ENCODE measurements around the gene MTG2. TPM values are rescaled to one million over a fixed set of nuclear protein-coding genes. Genes with fewer than 3 reads are reported as not detected.

Gene MTG2
- total RNA-seq, 1 donor from 2014 or later, result 20.2 TPM

- H3K4me1 Mint-ChIP-seq (ENCODE audit: unreplicated experiment), result peaks cover 5% of the 10 kb centered on the region
- no peak overlapping the region for H3K27ac Mint-ChIP-seq (ENCODE audit: unreplicated experiment)
- peaks cover 5% of the 10 kb centered on the region for H3K27me3 Mint-ChIP-seq (ENCODE audit: unreplicated experiment)
- peaks cover 7% of the 10 kb centered on the region for H3K36me3 Mint-ChIP-seq (ENCODE audit: low read depth, unreplicated experiment)
- no peak overlapping the region for H3K4me3 Mint-ChIP-seq (ENCODE audit: unreplicated experiment)
- DNase-seq (ENCODE audit: low spot score), result no peak
- H3K9me3 Mint-ChIP-seq (ENCODE audit: unreplicated experiment), result no peaks in the 10 kb centered on the region
- no peak for TF ChIP-seq CTCF (IDR thresholded peaks at IDR 0.05; ENCODE audit: unreplicated experiment)
These were observed 22.0 kb upstream of the MTG2 start for GRCh38 chr20:62160876-62161275.

GRCh38 chr20:62161347-62161746 lies 21.5 kb upstream of the MTG2 start:
- no peak for DNase-seq (ENCODE audit: low spot score)

GRCh38 chr20:62162765-62163484 lies 19.9 kb upstream of the MTG2 start:
- H3K4me3 Mint-ChIP-seq (ENCODE audit: unreplicated experiment), result no peak overlapping the region
- H3K27ac Mint-ChIP-seq (ENCODE audit: unreplicated experiment), result no peak overlapping the region
- no peak for DNase-seq (ENCODE audit: low spot score)
- H3K27me3 Mint-ChIP-seq (ENCODE audit: unreplicated experiment), result peaks cover 5% of the 10 kb centered on the region
- TF ChIP-seq CTCF (IDR thresholded peaks at IDR 0.05; ENCODE audit: unreplicated experiment), result no peak
- no peaks in the 10 kb centered on the region for H3K9me3 Mint-ChIP-seq (ENCODE audit: unreplicated experiment)
- no peaks in the 10 kb centered on the region for H3K4me1 Mint-ChIP-seq (ENCODE audit: unreplicated experiment)
- peaks cover 10% of the 10 kb centered on the region for H3K36me3 Mint-ChIP-seq (ENCODE audit: low read depth, unreplicated experiment)

More at GRCh38 chr20:62161347-62161746, 21.5 kb upstream of the MTG2 start:
- Mint-ChIP-seq H3K27ac (ENCODE audit: unreplicated experiment) (no peak overlapping the region), H3K4me3 (ENCODE audit: unreplicated experiment) (no peak overlapping the region), H3K36me3 (ENCODE audit: low read depth, unreplicated experiment) (peaks cover 9% of the 10 kb centered on the region), H3K27me3 (ENCODE audit: unreplicated experiment) (peaks cover 5% of the 10 kb centered on the region), H3K4me1 (ENCODE audit: unreplicated experiment) (no peaks in the 10 kb centered on the region), H3K9me3 (ENCODE audit: unreplicated experiment) (no peaks in the 10 kb centered on the region)
- no peak for TF ChIP-seq CTCF (IDR thresholded peaks at IDR 0.05; ENCODE audit: unreplicated experiment)

- no peak for TF ChIP-seq CTCF (IDR thresholded peaks at IDR 0.05; ENCODE audit: unreplicated experiment)
- DNase-seq (ENCODE audit: low spot score), result no peak
- peaks cover 9% of the 10 kb centered on the region for H3K36me3 Mint-ChIP-seq (ENCODE audit: low read depth, unreplicated experiment)
- no peaks in the 10 kb centered on the region for H3K9me3 Mint-ChIP-seq (ENCODE audit: unreplicated experiment)
- peaks cover 7% of the 10 kb centered on the region for H3K27me3 Mint-ChIP-seq (ENCODE audit: unreplicated experiment)
- no peaks in the 10 kb centered on the region for H3K4me1 Mint-ChIP-seq (ENCODE audit: unreplicated experiment)
- no peak overlapping the region for H3K27ac Mint-ChIP-seq (ENCODE audit: unreplicated experiment)
- no peak overlapping the region for H3K4me3 Mint-ChIP-seq (ENCODE audit: unreplicated experiment)
These were observed 19.4 kb upstream of the MTG2 start for GRCh38 chr20:62163485-62163865.

GRCh38 chr20:62163986-62164762 lies 18.7 kb upstream of the MTG2 start:
- no peak for TF ChIP-seq CTCF (IDR thresholded peaks at IDR 0.05; ENCODE audit: unreplicated experiment)
- Mint-ChIP-seq H3K27me3 (ENCODE audit: unreplicated experiment) (peaks cover 7% of the 10 kb centered on the region), H3K27ac (ENCODE audit: unreplicated experiment) (no peak overlapping the region), H3K4me1 (ENCODE audit: unreplicated experiment) (no peaks in the 10 kb centered on the region), H3K4me3 (ENCODE audit: unreplicated experiment) (no peak overlapping the region), H3K9me3 (ENCODE audit: unreplicated experiment) (no peaks in the 10 kb centered on the region), H3K36me3 (ENCODE audit: low read depth, unreplicated experiment) (peaks cover 6% of the 10 kb centered on the region)
- DNase-seq (ENCODE audit: low spot score), result no peak

Data from endothelial cell (in vitro differentiated cells).